NT2/D1 (cell line): ENCODE results near the gene RAB9A.
A peak's percentile ranks its signal among the peaks of the same experiment; 100 is the strongest.

ENCODE experiments used
- DNase-seq: peaks from one replicate; pipeline ENCODE4 v3.0.0-alpha.2; 2011; ENCODE audit warnings: low read depth, low spot score
- H3K27me3 ChIP-seq: 2 replicates; pipeline ENCODE4 v1.6.0; 2011; ENCODE audit warnings: mild to moderate bottlenecking; ENCODE audit not compliant: insufficient read length, insufficient read depth
- H3K36me3 ChIP-seq: 2 replicates; pipeline ENCODE4 v1.6.1; 2011; ENCODE audit warnings: mild to moderate bottlenecking, low read length, mixed read lengths; ENCODE audit not compliant: insufficient read depth, insufficient read length
- H3K4me1 ChIP-seq: 2 replicates; pipeline ENCODE4 v1.5.1; 2011; ENCODE audit not compliant: insufficient read depth, insufficient read length
- H3K4me3 ChIP-seq: 2 replicates; pipeline ENCODE4 v1.5.1; 2011; ENCODE audit warnings: low read depth; ENCODE audit not compliant: insufficient read length
- H3K9ac ChIP-seq: 2 replicates; pipeline ENCODE4 v1.6.0; 2011; ENCODE audit warnings: low read depth; ENCODE audit not compliant: insufficient read length
- H3K9me3 ChIP-seq: 2 replicates; pipeline ENCODE4 v1.5.1; 2011; ENCODE audit warnings: mild to moderate bottlenecking, low read length; ENCODE audit not compliant: insufficient read depth
- SUZ12 ChIP-seq: IDR thresholded peaks from 2 replicates; pipeline ENCODE4 v1.6.1; 2011; ENCODE audit not compliant: insufficient read length, insufficient read depth; ENCODE audit errors: extremely low read depth
- YY1 ChIP-seq: IDR thresholded peaks from 2 replicates; pipeline ENCODE4 v1.6.1; 2011; ENCODE audit not compliant: insufficient read length, insufficient read depth
- ZNF274 ChIP-seq: IDR thresholded peaks from 2 replicates; pipeline ENCODE4 v1.6.1; 2011; ENCODE audit warnings: mild to moderate bottlenecking, low read depth, low read length

RAB9A gene

GRCh38 chrX:13688384-13688957 is 457 bp upstream of the RAB9A start:
- Histone ChIP-seq H3K4me1 (no peaks in the 10 kb centered on the region), H3K36me3 (peaks cover 11% of the 10 kb centered on the region), H3K9ac (no peak overlapping the region), H3K27me3 (peaks cover 18% of the 10 kb centered on the region), H3K4me3 (peak overlapping the region; percentile 27), H3K9me3 (no peaks in the 10 kb centered on the region)
- no peak for TF ChIP-seq YY1
- TF ChIP-seq ZNF274: no peak
- TF ChIP-seq SUZ12: no peak
- DNase-seq: no peak

DNA sequence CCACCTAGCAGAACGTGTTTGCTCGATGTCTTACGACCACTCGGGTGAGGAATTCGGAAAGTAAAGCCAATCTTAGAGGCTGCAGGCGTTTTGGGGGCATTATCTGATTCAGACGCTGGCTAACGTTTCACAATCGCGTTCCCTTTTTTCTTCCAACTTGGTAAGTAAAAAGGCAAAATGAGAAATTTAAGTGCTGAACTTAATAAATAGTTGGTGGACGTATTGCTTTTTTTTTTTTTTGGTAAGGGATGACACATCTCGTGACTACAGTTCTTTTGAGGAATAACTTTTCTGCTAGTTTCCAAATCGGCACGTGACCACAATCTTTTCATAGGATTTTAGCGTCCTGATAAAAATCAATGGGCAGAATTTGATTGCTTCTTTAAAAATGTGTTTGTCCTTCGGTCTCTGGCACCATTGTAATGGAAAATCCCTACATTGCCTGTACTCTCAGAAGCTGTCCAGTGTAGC is 848 bp downstream of the RAB9A start:
- peaks cover 18% of the 10 kb centered on the region for H3K27me3 ChIP-seq
- peaks cover 11% of the 10 kb centered on the region for H3K36me3 ChIP-seq
- DNase-seq: no peak
- H3K4me1 ChIP-seq: peaks cover 5% of the 10 kb centered on the region
- peak overlapping the region; percentile 90 for H3K9ac ChIP-seq
- TF ChIP-seq ZNF274 (no peak), SUZ12 (no peak)
- peak overlapping the region; percentile 89 for H3K4me3 ChIP-seq
- no peaks in the 10 kb centered on the region for H3K9me3 ChIP-seq

- H3K9ac ChIP-seq: no peak overlapping the region
Measured at GRCh38 chrX:13690836-13691235, 1.9 kb downstream of the RAB9A start.

DNA sequence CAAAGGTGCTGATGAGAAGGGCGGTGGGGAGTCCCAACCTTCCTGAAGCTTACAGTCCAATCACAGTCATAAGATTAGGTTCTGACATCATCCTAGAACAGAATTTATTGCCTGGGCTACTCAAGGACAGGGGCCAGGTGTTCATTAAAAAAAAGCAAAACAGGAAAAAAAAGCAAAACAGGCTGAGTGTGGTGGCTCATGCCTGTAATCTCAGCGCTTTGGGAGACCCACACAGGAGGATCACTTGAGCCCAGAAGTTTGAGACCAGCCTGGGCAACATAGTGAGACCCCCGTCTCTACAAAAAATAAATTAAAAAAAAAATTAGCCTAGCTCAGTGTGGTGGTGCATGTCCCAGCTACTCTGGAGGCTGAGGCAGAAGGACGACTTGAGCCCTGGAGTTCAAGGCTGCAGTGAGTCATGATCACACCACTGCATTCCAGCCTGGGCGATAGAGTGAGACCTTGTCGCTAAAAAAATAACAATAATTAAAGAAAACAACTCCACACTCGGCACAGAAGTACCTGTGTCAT is 3.0 kb downstream of the RAB9A start:
- no peak for TF ChIP-seq ZNF274
- TF ChIP-seq SUZ12: no peak
- no peak for TF ChIP-seq YY1
- Histone ChIP-seq H3K4me3 (no peak overlapping the region), H3K27me3 (peaks cover 18% of the 10 kb centered on the region)

More at GRCh38 chrX:13690836-13691235, 1.9 kb downstream of the RAB9A start:
- H3K4me1 ChIP-seq: peaks cover 6% of the 10 kb centered on the region
- H3K9me3 ChIP-seq: no peaks in the 10 kb centered on the region
- peaks cover 15% of the 10 kb centered on the region for H3K36me3 ChIP-seq
- no peak for TF ChIP-seq YY1
- no peak for TF ChIP-seq SUZ12
- TF ChIP-seq ZNF274: no peak
- peaks cover 18% of the 10 kb centered on the region for H3K27me3 ChIP-seq
- H3K4me3 ChIP-seq: no peak overlapping the region
- DNase-seq: no peak

GRCh38 chrX:13692771-13693231 is 3.9 kb downstream of the RAB9A start:
- Histone ChIP-seq H3K36me3 (peaks cover 23% of the 10 kb centered on the region), H3K4me1 (peaks cover 6% of the 10 kb centered on the region), H3K4me3 (no peak overlapping the region), H3K27me3 (peaks cover 10% of the 10 kb centered on the region), H3K9me3 (no peaks in the 10 kb centered on the region), H3K9ac (no peak overlapping the region)
- no peak for DNase-seq
- TF ChIP-seq ZNF274 (no peak), YY1 (no peak), SUZ12 (no peak)

More for the DNA sequence above, 3.0 kb downstream of the RAB9A start:
- Histone ChIP-seq H3K9ac (no peak overlapping the region), H3K36me3 (peaks cover 17% of the 10 kb centered on the region), H3K4me1 (peaks cover 6% of the 10 kb centered on the region), H3K9me3 (no peaks in the 10 kb centered on the region)
- no peak for DNase-seq

DNA sequence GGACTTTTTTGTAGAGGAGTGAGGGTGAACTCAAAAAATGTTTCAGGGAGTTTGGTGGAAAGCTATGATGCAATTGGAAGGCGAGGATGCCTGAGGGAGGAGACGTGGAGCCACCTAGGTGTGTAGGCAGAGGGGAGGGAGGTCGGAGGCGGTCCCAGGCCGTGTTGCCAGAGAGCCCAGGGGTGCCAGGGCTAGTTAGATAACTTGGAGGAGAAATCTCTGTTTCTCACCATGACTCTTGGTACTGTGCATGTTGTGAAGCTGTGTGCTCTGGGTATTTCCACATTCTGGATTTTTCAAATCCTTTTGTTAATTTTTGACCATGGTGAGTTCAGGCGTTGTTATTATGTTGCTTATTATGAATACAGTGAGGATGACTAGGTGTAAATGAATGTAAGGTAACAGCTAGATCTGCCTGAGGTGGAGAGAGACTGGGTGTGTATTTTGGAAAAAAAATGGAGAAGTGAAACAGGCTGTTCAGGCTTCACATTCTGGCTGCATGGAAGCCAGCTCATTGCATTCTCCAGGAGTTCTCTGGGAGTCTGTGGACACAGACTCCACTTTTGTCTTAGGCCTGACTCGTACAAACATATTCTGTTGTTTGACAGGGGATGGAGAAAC is 4.5 kb downstream of the RAB9A start:
- no peak overlapping the region for H3K4me3 ChIP-seq
- H3K36me3 ChIP-seq: peaks cover 24% of the 10 kb centered on the region
- no peak overlapping the region for H3K9ac ChIP-seq
- no peak for DNase-seq
- H3K4me1 ChIP-seq: peaks cover 6% of the 10 kb centered on the region
- TF ChIP-seq YY1 (no peak), ZNF274 (no peak), SUZ12 (no peak)
- H3K27me3 ChIP-seq: peaks cover 3% of the 10 kb centered on the region
- no peaks in the 10 kb centered on the region for H3K9me3 ChIP-seq

- Histone ChIP-seq H3K4me3 (no peak overlapping the region), H3K36me3 (peaks cover 26% of the 10 kb centered on the region), H3K4me1 (peaks cover 6% of the 10 kb centered on the region), H3K9ac (peak overlapping the region; percentile 4), H3K27me3 (no peaks in the 10 kb centered on the region), H3K9me3 (no peaks in the 10 kb centered on the region)
- TF ChIP-seq YY1 (no peak), ZNF274 (no peak), SUZ12 (no peak)
- DNase-seq: no peak
Measured at GRCh38 chrX:13694359-13694758, 5.4 kb downstream of the RAB9A start.

DNA sequence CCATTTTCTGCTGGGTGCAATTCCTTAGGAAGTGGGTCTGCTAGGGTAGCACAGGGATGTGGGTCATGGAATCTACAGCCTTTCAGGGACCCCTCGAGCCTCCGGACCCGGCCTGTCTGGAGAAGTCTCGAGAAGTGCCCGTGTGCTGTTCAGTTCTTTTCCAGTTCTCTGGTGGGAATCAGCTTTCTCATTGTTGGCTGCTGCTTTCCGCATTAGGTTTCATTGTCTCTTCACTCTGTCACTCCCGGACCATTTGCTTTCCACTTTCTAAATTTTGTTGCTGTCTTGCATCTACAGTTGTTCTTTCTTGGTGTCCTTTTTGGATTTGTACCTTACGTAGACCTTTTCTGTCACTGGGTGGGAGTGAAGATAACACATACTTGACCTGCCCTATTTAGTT is 6.1 kb downstream of the RAB9A start:
- no peaks in the 10 kb centered on the region for H3K9me3 ChIP-seq
- DNase-seq: no peak
- no peak for TF ChIP-seq YY1
- no peak for TF ChIP-seq ZNF274
- TF ChIP-seq SUZ12: no peak
- H3K9ac ChIP-seq: peak overlapping the region; percentile 4
- H3K27me3 ChIP-seq: no peaks in the 10 kb centered on the region
- H3K4me1 ChIP-seq: peaks cover 6% of the 10 kb centered on the region
- no peak overlapping the region for H3K4me3 ChIP-seq
- H3K36me3 ChIP-seq: peaks cover 27% of the 10 kb centered on the region
